ENCODE data around the gene ARHGDIB.

ARHGDIB gene

DNA sequence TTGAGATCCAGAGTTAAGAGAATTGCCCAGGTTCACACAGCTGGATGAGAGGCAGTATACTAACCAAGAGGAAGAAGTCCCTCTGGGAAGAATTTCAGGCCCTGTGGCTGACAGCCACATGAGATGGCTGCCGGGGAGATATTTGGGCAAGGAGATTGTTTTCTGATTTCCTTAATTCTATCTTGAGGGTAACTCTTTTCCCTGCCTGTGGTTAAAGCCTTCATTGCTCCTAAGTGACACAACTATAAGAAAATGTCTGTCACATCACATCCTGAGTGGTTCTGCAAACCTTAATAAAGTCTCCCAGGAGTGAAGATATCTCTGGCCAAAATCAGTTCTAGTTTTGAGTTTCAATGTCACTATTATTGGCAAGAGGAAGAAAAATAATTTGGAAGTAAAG is 9.6 kb downstream of the ARHGDIB start:
- no peak for TF ChIP-seq CTCF (IDR thresholded peaks at IDR 0.05; ENCODE audit: borderline replicate concordance, control extremely low read depth, extremely low read depth, insufficient read depth, missing control alignments)
- in situ Hi-C loops (cut with MboI; ENCODE audit: low sequenced_read_pairs, unreplicated experiment) = loop anchor here (25.0 kb wide), 1 partner anchor 565 kb away; no protein-coding TSS in a partner anchor
- no peak for DNase-seq (ENCODE audit: low spot score)

DNA sequence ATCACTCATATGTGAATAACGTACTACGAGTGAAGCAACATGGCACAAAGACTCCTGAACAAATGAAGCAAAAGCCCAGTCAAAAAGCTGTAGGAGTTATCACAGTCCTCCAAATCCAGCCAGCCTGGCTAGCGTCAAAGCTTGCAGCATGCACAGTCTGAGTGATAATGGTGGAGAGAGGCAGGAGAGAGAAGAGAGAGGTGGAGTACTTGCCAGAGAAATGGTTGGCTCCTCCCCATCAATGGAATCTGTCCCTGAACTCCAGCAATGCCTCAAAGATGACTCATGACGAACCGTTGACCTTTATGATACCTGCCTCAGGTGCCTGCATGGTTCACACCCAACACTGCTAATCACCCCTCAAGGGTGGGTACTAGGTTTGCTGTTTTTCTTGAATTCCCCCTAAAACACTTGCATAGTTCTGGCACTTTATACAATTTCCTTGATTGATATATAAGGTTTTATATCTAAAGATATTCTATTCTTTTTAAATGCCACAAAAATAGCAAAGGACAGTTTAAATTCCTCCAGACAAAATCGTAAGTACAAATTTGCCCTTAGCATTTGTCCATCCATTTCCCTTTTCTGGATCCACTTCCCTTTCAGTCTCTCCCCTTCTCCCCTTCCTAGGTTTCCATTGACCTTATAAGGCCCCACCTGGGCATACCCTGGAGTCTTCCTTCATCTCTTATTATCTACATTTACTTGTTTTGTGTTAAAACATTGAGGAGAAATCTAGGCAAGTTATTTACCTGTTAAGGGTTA is 10.2 kb downstream of the ARHGDIB start:
- no peak for TF ChIP-seq CTCF (IDR thresholded peaks at IDR 0.05; ENCODE audit: borderline replicate concordance, control extremely low read depth, extremely low read depth, insufficient read depth, missing control alignments)
- in situ Hi-C loops (cut with MboI; ENCODE audit: low sequenced_read_pairs, unreplicated experiment) = loop anchor here (25.0 kb wide), 1 partner anchor 564 kb away; no protein-coding TSS in a partner anchor
- no peak for DNase-seq (ENCODE audit: low spot score)

GRCh38 chr12:14950421-14950820 is 11.0 kb downstream of the ARHGDIB start:
- in situ Hi-C loops (cut with MboI; ENCODE audit: low sequenced_read_pairs, unreplicated experiment) = loop anchor here (25.0 kb wide), 1 partner anchor 563 kb away; no protein-coding TSS in a partner anchor
- no peak for TF ChIP-seq CTCF (IDR thresholded peaks at IDR 0.05; ENCODE audit: borderline replicate concordance, control extremely low read depth, extremely low read depth, insufficient read depth, missing control alignments)
- DNase-seq (ENCODE audit: low spot score) = no peak

- no peak for DNase-seq (ENCODE audit: low spot score)
- in situ Hi-C loops (cut with MboI; ENCODE audit: low sequenced_read_pairs, unreplicated experiment) = loop anchor here (25.0 kb wide), 1 partner anchor 562 kb away; no protein-coding TSS in a partner anchor
- TF ChIP-seq CTCF (IDR thresholded peaks at IDR 0.05; ENCODE audit: borderline replicate concordance, control extremely low read depth, extremely low read depth, insufficient read depth, missing control alignments) = no peak
Measured at GRCh38 chr12:14949631-14950030, 11.8 kb downstream of the ARHGDIB start.

DNA sequence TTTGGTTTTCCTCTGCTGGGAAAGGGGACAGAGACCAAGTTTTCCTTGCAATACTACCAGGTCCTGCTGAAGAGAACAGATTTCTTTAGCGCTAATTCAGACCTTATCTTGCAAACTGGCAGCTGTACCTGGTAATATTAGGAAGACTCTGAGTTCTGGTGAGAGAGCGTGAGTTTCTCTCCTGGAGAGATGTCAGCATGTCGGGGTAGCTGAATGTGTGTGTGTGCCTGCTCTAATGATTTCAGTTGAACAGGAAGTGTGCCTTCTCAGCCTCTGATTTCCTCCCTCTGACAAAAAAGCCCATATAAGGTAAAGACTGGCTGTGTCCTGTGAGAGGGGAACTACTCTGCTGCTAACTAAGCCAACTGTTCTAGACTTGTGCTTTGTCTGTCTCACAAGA is 12.7 kb downstream of the ARHGDIB start:
- DNase-seq (ENCODE audit: low spot score) = peak; percentile 66
- in situ Hi-C loops (cut with MboI; ENCODE audit: low sequenced_read_pairs, unreplicated experiment) = no loop called here

DNA sequence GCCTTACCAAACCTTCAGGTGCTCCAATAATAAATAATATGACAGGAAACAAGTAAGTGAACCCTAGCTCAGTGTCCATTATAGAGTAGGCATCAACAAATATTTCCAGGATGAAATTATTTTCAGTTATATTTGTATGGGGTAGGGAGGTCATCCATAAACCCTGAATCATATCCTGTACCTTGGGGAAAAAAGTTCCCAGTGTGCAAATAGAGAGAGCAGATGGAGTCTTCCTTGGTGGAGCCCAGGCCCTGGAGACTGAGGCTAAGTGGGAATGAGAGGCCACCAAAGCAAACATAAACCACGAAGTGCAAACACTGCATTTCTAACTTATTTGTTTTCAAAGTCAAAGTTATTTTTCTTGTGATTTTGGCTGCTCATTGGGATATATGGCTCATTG is 14.5 kb downstream of the ARHGDIB start:
- in situ Hi-C loops (cut with MboI; ENCODE audit: low sequenced_read_pairs, unreplicated experiment) = no loop called here
- DNase-seq (ENCODE audit: low spot score) = no peak
- no peak for TF ChIP-seq CTCF (IDR thresholded peaks at IDR 0.05; ENCODE audit: borderline replicate concordance, control extremely low read depth, extremely low read depth, insufficient read depth, missing control alignments)

More for the DNA sequence above, 12.7 kb downstream of the ARHGDIB start:
- TF ChIP-seq CTCF (IDR thresholded peaks at IDR 0.05; ENCODE audit: borderline replicate concordance, control extremely low read depth, extremely low read depth, insufficient read depth, missing control alignments) = no peak
